DMS79 treated with DMSO at 0.1 percent for 48 hours (cell line): ENCODE results near the gene RAB31.

Experiments used
- DNase-seq: peaks from one replicate; lab custom pipeline; 2025; lab: John Stamatoyannopoulos, UW

The RAB31 gene

DNA sequence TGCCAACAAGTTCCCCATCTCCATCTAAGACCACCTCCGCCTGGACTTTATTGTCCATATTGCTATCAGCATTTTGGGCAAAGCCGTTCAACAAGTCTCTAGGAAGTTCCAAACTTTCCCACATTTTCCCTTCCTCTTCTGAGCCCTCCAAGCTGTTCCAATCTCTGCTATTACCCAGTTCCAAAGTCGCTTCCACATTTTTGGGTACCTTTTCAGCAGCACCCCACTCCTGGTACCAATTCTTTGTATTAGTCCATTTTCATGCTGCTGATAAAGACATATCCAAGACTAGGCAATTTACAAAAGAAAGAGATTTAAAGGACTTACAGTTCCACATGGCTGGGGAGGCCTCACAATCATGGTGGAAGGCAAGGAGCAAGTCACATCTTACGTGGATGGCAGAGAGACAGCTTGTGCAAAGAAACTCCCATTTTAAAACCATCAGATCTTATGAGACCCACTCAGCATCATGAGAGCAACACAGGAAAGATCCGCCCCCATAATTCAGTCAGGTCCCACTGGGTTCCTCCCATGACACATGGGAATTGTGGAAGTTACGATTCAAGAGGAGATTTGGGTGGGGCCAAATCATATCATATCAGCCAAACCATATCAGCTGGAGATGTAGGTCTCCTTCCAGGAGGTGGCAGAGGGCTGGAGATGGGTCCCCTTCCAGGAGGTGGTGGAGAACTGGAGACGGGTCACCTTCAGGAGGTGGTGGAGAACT, 157.8 kb downstream of the RAB31 start:
- DNase-seq: no peak

DNA sequence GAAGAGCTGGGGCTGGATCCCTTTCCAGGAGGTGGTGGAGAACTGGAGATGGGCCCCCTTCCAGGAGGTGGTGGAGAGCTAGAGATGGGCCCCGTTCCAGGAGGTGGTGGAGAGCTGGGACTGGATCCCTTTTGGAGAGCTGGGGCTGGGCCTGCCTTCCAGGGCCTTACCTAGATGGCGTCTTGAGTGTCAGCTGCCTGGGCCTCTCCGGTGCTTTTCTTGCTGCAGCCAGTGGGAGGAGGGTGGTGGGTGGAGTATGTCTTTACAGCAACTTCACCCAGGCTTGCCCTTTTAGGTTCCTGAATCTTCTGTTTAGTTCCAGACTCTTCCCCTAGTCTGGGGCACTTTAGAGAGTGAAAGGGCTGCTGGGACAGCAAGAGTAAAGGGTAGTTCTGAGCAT, 158.5 kb downstream of the RAB31 start:
- no peak for DNase-seq

DNA sequence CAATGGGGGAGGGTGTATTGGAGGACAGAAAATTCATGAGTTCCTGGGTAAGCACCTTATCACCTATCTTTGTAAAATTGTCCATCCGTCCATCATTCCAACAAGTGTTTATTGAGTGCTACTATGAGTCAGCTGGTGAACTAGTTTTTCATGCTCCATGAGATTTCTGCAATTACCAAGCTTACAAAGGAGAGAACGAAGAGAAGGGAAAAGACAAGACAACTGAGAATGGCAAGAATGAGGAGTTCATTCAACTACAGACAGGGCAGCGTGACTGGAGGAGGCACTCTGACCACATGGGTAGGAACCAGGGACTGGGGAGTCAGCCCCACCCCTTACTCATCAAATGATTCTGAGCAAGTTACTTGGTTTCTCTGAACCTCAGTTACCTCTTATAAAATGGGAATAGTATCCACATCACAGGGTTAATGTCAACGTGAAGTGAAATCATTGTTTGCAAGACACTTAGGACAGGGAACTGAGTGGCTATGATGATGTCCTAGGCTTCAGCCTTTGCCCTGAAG, 159.0 kb downstream of the RAB31 start:
- no peak for DNase-seq

DNA sequence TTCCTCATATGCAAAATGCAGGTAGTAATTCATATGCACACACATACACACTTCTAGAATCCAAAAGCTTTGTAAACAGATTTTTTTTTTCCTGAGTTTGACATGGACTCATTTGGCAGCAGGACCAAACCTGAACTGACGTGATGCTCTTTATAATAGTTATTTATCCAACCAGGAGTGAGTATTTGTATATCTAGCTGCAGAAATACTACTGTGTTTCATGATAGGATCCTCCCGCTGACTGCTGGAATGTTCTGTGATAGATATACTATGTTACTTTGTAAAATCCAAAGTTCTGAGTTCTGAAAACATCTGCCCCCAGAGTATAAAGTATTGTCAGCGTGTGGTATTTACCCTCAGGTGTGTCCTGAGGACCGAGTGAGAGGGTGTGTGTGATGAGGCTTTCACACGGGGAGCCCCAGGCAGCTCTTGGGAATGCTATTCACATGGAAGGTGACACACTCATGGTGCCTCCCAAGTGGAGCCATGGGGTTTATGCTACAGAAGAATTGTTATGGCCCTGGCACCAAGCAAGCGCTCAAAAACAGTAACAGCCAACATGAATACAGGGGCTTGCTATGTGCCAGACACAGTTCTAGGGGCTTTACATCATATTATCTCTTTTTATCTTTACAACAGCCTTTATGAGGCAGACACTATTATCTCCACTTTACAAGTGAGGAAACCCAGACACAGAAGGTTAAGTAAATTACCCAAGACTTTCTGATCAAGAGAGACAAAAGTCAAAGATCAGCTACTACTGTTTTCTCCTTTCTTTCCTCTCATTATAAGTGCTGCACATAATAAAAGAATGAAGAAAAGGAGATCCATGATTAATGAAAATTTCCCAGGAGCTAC, 161.0 kb downstream of the RAB31 start:
- no peak for DNase-seq

DNA sequence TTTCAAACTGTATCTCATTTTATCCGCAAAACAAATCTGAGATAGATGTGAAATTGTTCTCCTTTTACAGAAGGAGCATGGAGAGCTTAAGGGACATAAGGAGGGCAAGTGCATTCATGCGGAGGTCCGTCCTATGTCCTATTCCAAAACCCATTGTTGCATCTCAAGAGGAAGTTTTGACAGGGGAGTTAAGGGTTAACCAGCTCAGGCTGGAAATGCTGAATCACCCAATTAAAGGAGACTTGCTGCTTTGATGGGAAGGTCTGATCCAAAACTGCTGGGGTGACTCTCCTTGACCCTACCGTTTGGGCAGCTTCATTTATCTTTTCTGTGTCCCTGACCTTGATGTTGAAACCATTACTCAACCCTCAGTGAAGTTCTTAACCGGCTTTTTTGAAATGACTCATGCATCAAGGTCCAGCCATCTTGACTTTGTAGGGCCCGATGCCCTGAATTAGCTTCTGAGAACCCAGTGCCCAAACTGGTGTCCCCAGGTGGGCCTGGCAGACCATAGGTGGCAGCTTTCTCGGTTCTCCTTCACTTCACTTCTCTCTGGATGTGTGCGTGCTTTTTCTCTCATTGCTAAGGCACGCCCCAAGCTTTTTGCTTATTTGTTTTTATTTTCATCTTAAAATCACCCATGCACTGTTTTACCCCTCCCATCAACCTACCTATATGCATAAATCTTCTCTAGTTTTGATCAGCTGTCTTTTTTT, 161.8 kb downstream of the RAB31 start:
- no peak for DNase-seq

DNA sequence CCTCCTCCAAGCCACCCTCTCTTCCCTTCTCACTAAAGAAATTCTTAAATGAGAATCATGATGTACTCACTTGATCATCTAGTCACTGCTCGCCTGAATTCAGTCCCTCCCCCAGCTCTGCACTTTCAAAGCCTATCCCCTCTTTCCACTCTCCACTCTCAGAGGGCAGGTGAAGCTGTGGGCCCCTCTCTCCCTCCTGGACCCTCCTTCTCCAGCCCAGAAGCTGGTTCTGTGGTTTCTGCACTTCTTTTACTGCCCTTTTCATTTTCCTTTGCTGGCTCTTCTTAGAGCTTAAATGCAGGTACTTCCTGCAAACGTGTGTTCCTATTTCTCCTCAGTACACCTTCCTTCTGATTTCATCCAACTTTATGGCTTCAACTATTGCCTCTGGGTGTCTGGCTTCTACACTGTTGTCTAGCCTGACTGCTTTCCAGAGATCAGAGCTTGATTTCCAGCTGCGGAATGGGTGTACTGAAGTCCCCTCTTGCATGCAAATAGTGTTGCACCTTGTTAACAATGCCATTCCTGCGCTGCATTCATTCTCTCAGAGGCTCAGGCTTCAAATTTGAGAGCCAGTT, 162.4 kb downstream of the RAB31 start:
- DNase-seq: no peak

DNA sequence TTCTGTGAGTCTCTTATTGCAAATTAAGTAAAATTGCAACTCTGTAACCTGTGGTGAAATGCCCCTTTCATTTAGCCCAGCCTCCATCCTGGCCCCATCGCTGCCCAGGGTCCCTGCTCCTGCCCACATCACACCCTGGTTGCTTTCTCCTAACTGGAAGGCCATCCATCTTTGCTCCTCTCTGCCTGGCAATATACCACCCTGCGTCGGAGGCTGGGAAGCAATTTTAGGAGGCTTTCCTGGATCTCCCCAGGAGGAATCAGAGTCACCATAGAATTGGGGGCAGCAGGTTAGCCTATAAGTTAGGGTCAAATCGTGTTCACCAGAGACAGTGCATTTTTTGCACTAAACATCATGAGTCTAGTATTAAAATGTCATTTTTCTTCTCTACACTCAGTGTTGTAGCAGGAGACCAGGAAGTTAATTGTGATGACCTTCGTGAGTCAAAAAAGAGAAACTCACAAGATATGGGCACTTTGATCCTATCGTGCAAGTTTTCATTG, 163.2 kb downstream of the RAB31 start:
- no peak for DNase-seq

DNA sequence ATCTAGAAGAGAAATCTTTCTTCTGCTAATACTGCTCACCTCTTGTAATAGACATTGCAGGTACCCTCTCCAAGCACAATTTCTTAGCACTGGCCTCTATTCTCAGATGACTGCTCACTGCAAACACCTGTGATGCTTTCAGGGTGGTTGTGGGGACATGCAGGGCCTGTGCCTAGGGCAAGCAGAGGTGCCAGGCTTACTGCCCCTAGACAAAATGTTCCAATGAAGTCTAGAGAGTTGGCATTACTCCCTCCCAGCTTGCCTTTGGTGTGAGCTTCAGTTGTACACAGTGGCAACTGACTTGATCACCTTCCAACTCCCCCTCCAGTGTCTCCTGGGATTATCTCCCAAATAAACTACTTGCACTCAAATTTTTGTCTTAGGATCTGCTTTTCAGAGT, 164.7 kb downstream of the RAB31 start:
- DNase-seq: no peak

DNA sequence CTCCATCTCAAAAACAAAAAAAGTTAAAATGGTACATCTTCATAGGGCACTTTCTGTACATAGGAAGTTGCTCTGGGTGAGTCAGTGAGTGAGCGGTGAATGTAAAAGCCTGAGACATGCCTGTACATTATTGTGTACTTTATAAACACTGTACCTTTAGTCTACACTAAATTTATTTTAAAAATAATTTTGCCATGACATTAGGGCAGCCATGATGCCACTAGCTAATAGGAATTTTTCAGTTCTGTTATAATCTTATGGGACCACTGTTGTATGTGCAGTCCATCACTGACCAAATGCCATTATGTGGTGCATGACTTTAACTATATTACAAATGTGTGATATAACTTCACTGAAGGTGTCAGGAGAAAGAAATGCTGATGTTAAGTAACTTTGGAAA, 166.6 kb downstream of the RAB31 start:
- no peak for DNase-seq

DNA sequence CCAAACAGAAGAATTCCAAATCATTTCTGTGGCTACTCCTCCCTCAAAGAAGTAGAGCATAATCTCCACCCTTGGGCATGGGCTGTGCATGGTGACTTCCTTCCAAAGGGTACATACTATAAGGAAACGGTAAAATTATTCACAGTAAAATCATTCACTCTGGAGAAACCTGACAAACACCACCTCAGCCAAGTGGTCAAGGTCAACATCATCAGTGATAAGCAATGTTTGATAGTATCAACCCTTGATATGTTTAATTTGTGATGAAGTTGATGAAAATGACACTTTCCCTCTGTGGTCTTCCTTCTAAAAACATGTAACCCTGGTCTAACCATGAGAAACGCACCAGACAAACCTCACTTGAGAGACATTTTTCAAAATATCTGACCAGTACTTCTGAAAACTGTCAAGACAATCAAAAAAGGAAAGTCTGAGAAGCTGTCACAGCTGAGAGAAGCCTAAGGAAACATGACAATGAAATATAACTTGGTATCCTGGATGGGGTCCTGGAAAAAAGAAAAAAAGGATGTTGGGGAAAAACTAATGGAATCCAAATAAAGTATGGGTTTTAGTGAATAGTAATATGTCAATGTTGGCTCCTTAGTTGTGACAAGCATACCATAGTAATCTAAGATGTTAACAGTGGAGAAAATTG, 168.2 kb downstream of the RAB31 start:
- DNase-seq: no peak

DNA sequence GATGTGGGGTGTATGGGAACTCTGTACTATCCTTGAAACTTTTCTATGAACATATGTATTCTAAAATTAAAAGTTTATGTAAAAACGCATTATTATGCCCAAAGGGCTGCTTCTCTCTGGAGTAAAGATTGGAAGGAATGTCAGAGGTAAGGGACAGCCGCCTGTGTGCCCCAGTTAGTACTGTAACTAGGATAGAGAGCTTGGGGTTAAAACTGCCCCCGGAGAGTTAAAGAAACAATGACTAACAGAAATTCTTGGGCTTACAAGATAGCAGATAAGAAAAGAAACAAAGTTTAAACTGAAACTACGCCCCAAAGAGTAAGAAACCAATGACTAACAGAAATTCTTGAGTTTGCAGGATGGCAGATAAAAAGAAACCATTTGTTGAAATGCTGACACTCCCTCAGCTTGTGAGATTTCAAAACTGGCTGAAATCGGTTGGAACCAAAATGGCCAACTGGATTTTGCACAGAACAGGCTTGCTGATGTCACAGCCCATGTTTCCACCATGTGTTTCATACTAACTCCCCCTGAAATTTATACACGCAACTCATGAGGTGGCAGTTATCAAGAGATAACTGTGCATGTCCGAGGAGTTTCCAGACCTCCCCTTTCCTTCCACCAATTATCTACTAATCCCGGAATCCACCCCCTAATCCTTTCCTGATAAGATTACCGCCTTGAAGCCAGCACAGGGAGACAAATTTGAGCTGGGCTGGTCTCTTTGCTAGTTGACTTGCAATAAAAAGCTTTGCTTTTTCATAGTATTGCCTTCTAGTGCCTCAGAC, 169.0 kb downstream of the RAB31 start:
- no peak for DNase-seq

DNA sequence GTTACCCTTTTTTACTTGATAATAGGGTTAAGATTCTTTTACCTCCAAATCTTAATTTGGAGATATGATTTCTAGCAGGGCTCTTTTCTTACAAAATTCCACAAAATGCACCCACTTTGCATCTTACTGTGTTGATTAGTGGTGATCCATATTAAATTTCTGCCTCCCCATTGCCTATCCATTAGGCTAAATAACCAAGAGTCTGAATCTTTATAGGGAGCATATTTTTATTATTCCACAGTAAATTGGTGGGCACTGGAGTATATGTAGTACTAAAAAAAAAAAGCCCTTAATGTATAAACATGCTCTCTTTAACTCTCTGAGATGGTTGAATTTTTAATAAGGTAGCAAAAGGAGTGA, 169.5 kb downstream of the RAB31 start:
- DNase-seq: no peak

DNA sequence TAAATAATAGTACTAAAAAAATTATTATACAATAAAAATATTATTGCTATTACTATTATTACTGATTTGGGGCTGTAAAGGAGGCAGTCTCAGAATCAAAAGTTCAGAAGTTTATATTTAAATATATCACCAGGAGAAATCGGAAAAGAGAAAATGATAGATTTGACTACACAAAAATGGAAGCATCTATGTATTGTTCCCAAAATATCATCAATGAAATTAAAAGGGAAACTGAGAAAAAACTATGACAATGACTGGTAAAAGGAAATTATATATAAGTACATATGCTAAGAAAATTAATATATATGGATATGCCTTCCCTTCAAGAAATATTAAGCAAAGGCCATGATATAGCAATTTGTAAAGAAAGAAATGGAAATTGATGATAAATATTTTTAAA, 170.0 kb downstream of the RAB31 start:
- no peak for DNase-seq

DNA sequence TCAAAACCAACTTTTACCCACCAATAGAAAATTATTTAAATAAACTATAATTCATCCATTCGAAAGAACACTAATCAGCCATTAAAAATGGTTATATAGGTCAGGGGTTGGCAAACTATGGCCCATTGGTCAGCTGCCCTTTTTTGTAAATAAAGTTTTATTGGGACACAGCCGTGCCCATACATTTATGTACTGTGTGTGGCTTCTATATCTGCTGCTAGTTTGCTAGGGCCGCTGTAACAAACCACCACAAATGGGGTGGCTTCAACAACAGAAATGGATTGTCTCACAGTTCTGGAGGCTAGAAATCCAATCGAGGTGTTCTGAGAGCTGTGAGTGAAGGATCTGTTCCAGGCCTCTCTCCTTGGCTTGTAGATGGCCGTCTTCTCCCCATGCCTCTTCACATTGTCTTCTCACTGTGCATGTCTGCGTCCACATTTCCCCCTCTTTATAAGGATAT, 170.7 kb downstream of the RAB31 start:
- DNase-seq: no peak

DNA sequence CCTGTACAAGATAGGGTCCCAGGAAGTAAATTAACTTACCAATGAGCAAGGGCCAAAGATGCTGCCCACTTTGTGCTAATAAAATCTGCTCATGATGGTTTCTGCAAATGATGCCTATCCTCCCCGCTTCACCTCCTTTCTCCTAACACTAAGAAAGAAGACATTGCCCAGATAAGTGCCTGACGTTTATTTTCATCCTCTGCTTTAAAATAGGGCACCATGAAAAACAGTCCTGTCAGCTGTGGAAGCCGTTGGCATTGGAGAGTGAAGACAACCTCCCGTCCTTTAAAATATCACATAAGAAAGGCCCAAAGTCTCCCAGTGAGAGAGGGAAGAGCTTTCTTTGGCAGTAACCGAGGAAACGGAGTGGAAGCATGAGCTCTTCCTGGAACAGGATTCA, 176.0 kb downstream of the RAB31 start:
- DNase-seq: no peak

DNA sequence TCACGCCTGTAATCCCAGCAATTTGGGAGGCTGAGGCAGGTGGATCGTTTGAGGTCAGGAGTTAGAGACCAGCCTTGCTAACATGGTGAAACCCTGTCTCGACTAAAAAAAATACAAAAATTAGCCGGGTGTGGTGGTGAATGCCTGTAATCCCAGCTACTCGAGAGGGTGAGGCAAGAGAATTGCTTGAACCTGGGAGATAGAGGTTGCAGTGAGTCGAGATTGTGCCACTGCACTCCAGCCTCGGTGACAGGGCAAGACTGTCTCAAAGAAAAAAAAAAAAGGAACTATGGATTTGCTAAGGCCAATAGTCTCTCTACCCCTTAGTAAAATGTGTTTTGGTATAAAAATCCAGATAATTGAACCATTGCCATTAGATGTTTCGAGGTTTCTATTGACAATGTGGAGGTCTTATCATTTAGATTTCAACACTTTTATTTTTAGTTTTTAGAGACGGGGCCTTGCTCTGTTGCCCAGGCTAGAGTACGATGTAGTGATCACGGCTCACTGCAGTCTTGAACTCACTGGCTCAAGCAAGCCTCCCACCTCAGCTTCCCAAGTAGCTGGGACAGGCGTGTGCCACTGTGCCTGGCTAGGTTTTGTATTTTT, 176.5 kb downstream of the RAB31 start:
- no peak for DNase-seq

DNA sequence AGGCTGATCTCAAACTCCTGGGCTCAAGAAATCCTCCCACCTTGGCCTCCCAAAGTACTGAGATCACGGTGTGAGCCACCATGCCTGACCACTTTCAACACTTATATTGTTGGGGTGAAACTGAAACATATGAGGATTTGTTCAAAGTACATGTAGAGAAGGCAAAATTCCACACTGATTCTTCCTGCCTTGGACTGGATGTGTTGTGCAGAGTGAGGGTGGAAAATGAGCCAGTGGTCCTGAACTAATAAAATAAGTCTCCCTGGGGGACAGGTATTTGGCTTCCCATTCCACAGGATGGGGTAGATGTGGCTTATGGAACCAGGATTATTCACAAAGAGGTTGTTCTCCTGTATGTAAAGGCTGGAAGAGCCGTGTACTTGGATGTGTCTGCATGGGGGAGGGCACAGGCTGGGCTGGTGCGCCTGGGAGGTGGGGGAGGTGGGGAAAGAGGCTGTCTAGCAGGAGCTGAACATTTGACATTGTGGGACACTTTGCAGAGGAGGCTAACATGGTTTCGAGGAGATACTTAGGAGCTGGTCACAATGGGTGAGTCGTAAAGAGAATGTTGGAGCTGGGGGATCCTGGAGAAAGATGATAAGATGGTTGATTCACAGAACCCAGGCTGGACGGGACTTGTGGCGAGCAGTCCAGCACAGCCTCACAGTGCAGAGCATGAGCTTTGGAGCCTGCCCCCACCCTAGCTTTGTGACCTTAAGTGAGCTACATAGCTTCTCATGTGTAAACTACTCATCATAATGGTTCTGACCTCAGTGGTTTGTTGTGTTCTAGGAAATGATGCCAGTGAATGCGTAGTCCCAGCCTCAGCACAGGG, 177.3 kb downstream of the RAB31 start, which contains the start of gene TXNDC2:
TXNDC2 (plus strand) TSS at position 804 of the 835 bp plus-strand sequence. CDS start 708 bp downstream, outside the sequence.
- DNase-seq: no peak

DNA sequence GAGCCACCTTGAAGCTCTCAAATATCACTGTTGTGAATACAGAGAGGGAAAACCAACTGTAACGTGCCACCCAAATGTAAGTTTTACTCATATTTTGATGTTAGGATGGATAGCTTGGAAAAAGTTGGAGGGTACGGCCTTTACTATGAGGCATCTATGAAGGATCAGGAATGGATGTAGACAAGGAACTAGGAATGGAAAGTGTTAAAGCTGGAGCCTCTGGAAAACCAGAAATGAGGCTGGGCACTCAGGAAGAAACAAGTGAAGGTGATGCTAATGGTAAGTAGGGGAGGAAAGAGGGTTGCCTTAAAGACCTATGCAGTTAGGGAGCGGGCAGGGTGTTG, 177.9 kb downstream of the RAB31 start:
- DNase-seq: no peak

DNA sequence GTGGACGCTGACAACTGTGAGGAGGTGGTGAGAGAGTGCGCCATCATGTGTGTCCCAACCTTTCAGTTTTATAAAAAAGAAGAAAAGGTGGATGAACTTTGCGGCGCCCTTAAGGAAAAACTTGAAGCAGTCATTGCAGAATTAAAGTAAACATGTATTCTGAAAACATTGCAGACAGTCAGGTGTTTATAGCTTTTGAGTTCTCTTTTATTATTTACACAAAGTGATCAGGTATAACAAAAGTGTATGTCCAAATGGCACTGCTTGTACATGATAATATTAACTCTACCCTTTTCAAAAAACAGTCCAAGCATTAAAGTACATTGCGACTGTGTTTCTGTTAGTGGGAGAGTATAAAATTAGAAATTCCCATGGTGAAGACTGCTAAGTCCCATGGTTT, 179.9 kb downstream of the RAB31 start:
- DNase-seq: no peak
